Smooth muscle cell (in vitro differentiated cells): Measurements from ENCODE around the gene KCNMA1. TPM values are rescaled to one million over a fixed set of nuclear protein-coding genes. Genes with fewer than 3 reads are reported as not detected.

Source experiments
- DNase-seq: peaks from one replicate; lab custom pipeline; 2025; ENCODE audit not compliant: unreplicated experiment; lab: John Stamatoyannopoulos, UW
- H2AFZ ChIP-seq: fragments of 200-600 bp; sonication (generic); 2 replicates; pipeline ENCODE4 v1.6.0; 2016; ENCODE audit warnings: antibody characterized with exemption, low read depth, mild to moderate bottlenecking
- H3F3A ChIP-seq: fragments of 200-600 bp; sonication (generic); 2 replicates; pipeline ENCODE4 v1.6.0; 2017; ENCODE audit warnings: antibody characterized with exemption, low read depth
- H3K27ac ChIP-seq: fragments of 200-600 bp; sonication (generic); 2 replicates; pipeline ENCODE4 v1.5.1; 2016; ENCODE audit warnings: low read depth, mild to moderate bottlenecking
- H3K27me3 ChIP-seq: fragments of 200-600 bp; sonication (generic); 2 replicates; pipeline ENCODE4 v1.6.1; 2016; ENCODE audit warnings: low read depth, mild to moderate bottlenecking
- H3K36me3 ChIP-seq: fragments of 200-600 bp; sonication (generic); 2 replicates; pipeline ENCODE4 v1.5.1; 2016; ENCODE audit warnings: low read depth
- H3K4me1 ChIP-seq: fragments of 200-600 bp; sonication (generic); 2 replicates; pipeline ENCODE4 v1.5.1; 2016; ENCODE audit warnings: low read depth
- H3K4me2 ChIP-seq: fragments of 200-600 bp; sonication (generic); 2 replicates; pipeline ENCODE4 v1.6.0; 2016; ENCODE audit warnings: mild to moderate bottlenecking
- H3K4me3 ChIP-seq: fragments of 200-600 bp; sonication (generic); 2 replicates; pipeline ENCODE4 v1.5.1; 2016; ENCODE audit warnings: mild to moderate bottlenecking
- H3K79me2 ChIP-seq: fragments of 200-600 bp; sonication (generic); 2 replicates; pipeline ENCODE4 v1.6.0; 2016; ENCODE audit warnings: low read depth, mild to moderate bottlenecking
- H3K9ac ChIP-seq: fragments of 200-600 bp; sonication (generic); 2 replicates; pipeline ENCODE4 v1.6.0; 2016; ENCODE audit warnings: low read depth
- H3K9me3 ChIP-seq: fragments of 200-600 bp; sonication (generic); replicated peaks from 2 replicates; pipeline ENCODE4 v1.5.1; 2016; ENCODE audit warnings: low read depth
- H4K20me1 ChIP-seq: fragments of 200-600 bp; sonication (generic); 2 replicates; pipeline ENCODE4 v1.6.0; 2016; ENCODE audit warnings: low read depth
- CTCF ChIP-seq: fragments of 200-600 bp; sonication (generic); IDR thresholded peaks from 2 replicates; pipeline ENCODE4 v1.5.1; 2017; ENCODE audit warnings: borderline replicate concordance, mild to moderate bottlenecking, antibody characterized with exemption; ENCODE audit not compliant: insufficient read depth, poor library complexity, severe bottlenecking
- WGBS: methylation state at CpG from one replicate; pipeline ENCODE4 v1.1.7; 2016; ENCODE audit warnings: low lambda C conversion rate; 5-methylcytosine and 5-hydroxymethylcytosine counted together
- polyA plus RNA-seq: library from polyadenylated mRNA; unstranded; fragments of >200 nt; fragmentation: Nextera tagmentation; extraction: Ambion mirVana; gene quantifications from 2 replicates; pipeline ENCODE4 v1.2.1, GENCODE V29; 2016
- total RNA-seq: library from RNA; depleted of rRNA; stranded (reverse); fragments of >200 nt; gene quantifications from 2 replicates; pipeline ENCODE4 v1.2.3, GENCODE V29; 2014

KCNMA1 gene
- total and polyA plus RNA-seq, 2 experiments from 2014 or later = 9.1 to 23.4 TPM

GRCh38 chr10:77424257-77424656 lies 213.4 kb downstream of the KCNMA1 start:
- H4K20me1 ChIP-seq = no peaks in the 10 kb centered on the region
- TF ChIP-seq CTCF = no peak
- no peaks in the 10 kb centered on the region for H3K36me3 ChIP-seq
- no peak overlapping the region for H3K27ac ChIP-seq
- H3K27me3 ChIP-seq = no peaks in the 10 kb centered on the region
- no peak overlapping the region for H2AFZ ChIP-seq
- no peak for DNase-seq
- H3K4me3 ChIP-seq = no peak overlapping the region
- H3K9me3 ChIP-seq = no peaks in the 10 kb centered on the region
- no peak overlapping the region for H3K4me2 ChIP-seq
- no peaks in the 10 kb centered on the region for H3F3A ChIP-seq
- no peaks in the 10 kb centered on the region for H3K79me2 ChIP-seq
- H3K4me1 ChIP-seq = no peaks in the 10 kb centered on the region
- no peak overlapping the region for H3K9ac ChIP-seq

DNA sequence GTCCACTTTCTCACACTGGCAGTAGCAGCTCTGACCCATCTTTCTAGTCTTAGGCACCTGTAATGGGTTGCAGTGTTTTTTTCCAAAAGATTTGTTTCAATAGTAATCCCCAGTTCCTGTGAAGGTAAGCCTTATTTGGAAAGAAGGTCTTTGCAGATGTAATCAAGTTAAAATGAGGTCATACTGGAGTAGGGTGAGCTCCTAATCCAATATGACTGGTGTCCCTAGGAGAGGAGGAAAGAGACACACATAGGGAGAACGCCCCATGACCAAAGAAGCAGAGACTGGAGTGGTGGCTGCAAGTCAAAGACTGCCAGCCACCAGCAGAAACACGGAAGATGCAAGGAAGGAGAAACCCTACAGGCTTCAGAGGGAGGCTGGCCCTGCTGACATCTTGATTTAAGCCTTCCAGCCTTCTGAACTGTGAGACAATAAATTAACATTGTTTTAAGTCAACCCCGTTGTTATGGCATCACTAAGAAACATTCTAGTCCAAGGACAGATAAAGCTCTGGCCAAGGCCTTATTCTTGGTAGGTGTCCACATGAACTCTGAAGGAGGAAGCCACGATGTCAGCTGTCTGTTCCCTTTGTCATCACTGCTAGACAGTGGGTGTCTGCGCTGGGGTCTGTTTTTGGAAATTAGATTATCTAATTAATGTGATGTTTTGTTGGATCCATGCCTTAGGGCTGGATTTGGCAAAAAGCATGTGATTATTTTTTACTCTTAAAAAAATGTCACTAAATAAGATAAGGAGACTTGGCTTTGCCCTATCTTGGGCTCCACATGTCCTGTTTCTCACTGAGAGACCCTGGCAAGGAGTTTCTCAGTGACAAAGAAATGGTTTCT lies 214.9 kb downstream of the KCNMA1 start:
- H3K4me2 ChIP-seq = no peak overlapping the region
- H3K27ac ChIP-seq = no peak overlapping the region
- no peak overlapping the region for H2AFZ ChIP-seq
- no peaks in the 10 kb centered on the region for H3K9me3 ChIP-seq
- no peaks in the 10 kb centered on the region for H3K36me3 ChIP-seq
- H3K4me1 ChIP-seq = no peaks in the 10 kb centered on the region
- no peak for DNase-seq
- H4K20me1 ChIP-seq = no peaks in the 10 kb centered on the region
- H3K27me3 ChIP-seq = no peaks in the 10 kb centered on the region
- no peak for TF ChIP-seq CTCF
- H3F3A ChIP-seq = no peaks in the 10 kb centered on the region
- 62% methylated on average over 5 of the region's 5 CpGs for WGBS
- H3K4me3 ChIP-seq = no peak overlapping the region
- no peaks in the 10 kb centered on the region for H3K79me2 ChIP-seq
- H3K9ac ChIP-seq = no peak overlapping the region

- no peak overlapping the region for H3K4me3 ChIP-seq
- no peaks in the 10 kb centered on the region for H3K36me3 ChIP-seq
- H3K9ac ChIP-seq = no peak overlapping the region
- H2AFZ ChIP-seq = no peak overlapping the region
- H3K4me1 ChIP-seq = no peaks in the 10 kb centered on the region
- no peak overlapping the region for H3K4me2 ChIP-seq
- no peaks in the 10 kb centered on the region for H3F3A ChIP-seq
- no peaks in the 10 kb centered on the region for H3K27me3 ChIP-seq
- H3K27ac ChIP-seq = no peak overlapping the region
- 93% methylated on average over 4 of the region's 4 CpGs for WGBS
- H3K9me3 ChIP-seq = no peaks in the 10 kb centered on the region
- no peaks in the 10 kb centered on the region for H4K20me1 ChIP-seq
- no peak for TF ChIP-seq CTCF
- H3K79me2 ChIP-seq = no peaks in the 10 kb centered on the region
- no peak for DNase-seq
These were observed 216.0 kb downstream of the KCNMA1 start for GRCh38 chr10:77421591-77421990.
